IMR-90 (cell line): Measurements from ENCODE around the gene TMEM204.

Source experiments
- BHLHE40 ChIP-seq: fragments of 150-350 bp; IDR thresholded peaks from 2 replicates; pipeline ENCODE4 v1.6.1; 2016; ENCODE audit warnings: mild to moderate bottlenecking, low read depth, low read length
- CEBPB ChIP-seq: IDR thresholded peaks from 2 replicates; pipeline ENCODE4 v1.6.1; 2012; ENCODE audit warnings: low read depth, low read length, improper control_type of control experiment
- CTCF ChIP-seq: conservative IDR thresholded peaks from 2 replicates; pipeline ENCODE4 v1.5.1; 2012; ENCODE audit warnings: mild to moderate bottlenecking, low read depth, low read length, improper control_type of control experiment
- MXI1 ChIP-seq: IDR thresholded peaks from 2 replicates; pipeline ENCODE4 v1.6.1; 2012; ENCODE audit warnings: low read depth, mild to moderate bottlenecking, low read length, moderate library complexity, borderline replicate concordance
- POLR2A ChIP-seq: IDR thresholded peaks from 2 replicates; pipeline ENCODE4 v1.6.1; 2012; ENCODE audit warnings: mild to moderate bottlenecking, low read depth, low read length
- RCOR1 ChIP-seq: IDR thresholded peaks from 2 replicates; pipeline ENCODE4 v1.6.1; 2012; ENCODE audit warnings: mild to moderate bottlenecking, low read length, improper control_type of control experiment; ENCODE audit not compliant: insufficient replicate concordance
- TF ChIP-seq, protein P1 (sequence below): fragments of 150-350 bp; IDR thresholded peaks from 2 replicates; pipeline ENCODE4 v1.6.1; 2016; ENCODE audit warnings: low read depth, mild to moderate bottlenecking, low read length, moderate library complexity, borderline replicate concordance

DNA sequence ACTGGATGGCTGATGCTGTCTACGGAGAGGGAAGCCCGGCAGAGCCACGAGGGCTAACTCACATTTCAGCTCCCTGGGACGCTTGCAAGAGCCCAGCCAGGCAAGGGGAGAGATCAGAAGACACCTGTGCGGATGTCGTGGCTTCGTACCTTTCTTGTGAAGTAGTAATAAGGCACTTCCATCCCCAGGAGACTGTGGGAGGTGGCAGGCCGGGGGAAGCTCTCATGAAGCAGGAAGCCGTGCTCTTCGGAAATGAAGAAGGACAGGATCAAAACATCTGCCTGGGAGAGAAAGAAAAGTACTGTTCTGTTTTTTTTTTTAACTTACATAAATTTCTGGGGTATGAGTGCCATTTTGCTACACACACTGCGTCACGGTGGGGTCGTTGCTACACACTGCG is 28.4 kb downstream of the TMEM204 start:
- TF ChIP-seq, protein P1, sequence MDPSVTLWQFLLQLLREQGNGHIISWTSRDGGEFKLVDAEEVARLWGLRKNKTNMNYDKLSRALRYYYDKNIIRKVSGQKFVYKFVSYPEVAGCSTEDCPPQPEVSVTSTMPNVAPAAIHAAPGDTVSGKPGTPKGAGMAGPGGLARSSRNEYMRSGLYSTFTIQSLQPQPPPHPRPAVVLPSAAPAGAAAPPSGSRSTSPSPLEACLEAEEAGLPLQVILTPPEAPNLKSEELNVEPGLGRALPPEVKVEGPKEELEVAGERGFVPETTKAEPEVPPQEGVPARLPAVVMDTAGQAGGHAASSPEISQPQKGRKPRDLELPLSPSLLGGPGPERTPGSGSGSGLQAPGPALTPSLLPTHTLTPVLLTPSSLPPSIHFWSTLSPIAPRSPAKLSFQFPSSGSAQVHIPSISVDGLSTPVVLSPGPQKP: no peak
- TF ChIP-seq RCOR1 (no peak), CEBPB (no peak), CTCF (no peak), MXI1 (no peak), BHLHE40 (no peak), POLR2A (no peak)
